Endothelial cell of umbilical vein (primary cell): ENCODE results near the gene TTLL10. TPM values are rescaled to one million over a fixed set of nuclear protein-coding genes. Genes with fewer than 3 reads are reported as not detected.

Experiments used
- BruUV-seq: library from RNA; stranded (reverse); fragments of 400-500 nt; replicated peaks from 2 replicates; lab custom pipeline; 2021; lab: Mats Ljungman, UMichigan
- CTCF ChIA-PET: fragments of 300-600, 350-600 bp; sonication (Branson Sonifier 250); formaldehyde crosslinking; loops from one replicate; lab custom pipeline; 2021; ENCODE audit warnings: antibody characterized with exemption, inconsistent platforms; lab: Charles Lee
- POLR2A ChIA-PET: fragments of 300-600, 350-600 bp; sonication (Branson Sonifier 250); formaldehyde crosslinking; loops from one replicate; lab custom pipeline; 2021; ENCODE audit warnings: antibody characterized with exemption, inconsistent platforms; lab: Charles Lee
- DNase-seq: peaks from one replicate; pipeline ENCODE4 v3.0.0-alpha.2; 2011; ENCODE audit warnings: low read depth, low spot score
- FAIRE-seq: peaks from 2 replicates; lab custom pipeline; 2011; peaks lifted over from hg19 to GRCh38; lab: Jason Lieb, UNC
- H2AFZ ChIP-seq: 2 replicates; pipeline ENCODE4 v1.6.0; 2012; ENCODE audit warnings: low read depth, low read length, control low read depth, inconsistent platforms
- H3K27ac ChIP-seq: 2 replicates; pipeline ENCODE4 v1.5.1; 2011; ENCODE audit warnings: low read depth, mild to moderate bottlenecking, control low read depth, low read length, moderate library complexity; ENCODE audit not compliant: insufficient read depth
- H3K27me3 ChIP-seq, 2 experiments: 2 replicates each; pipeline versions ENCODE4 v1.6.0 to v1.6.1; 2011; ENCODE audit warnings: low read length in 2 of 2, mixed read lengths in 1 of 2; ENCODE audit not compliant: control insufficient read depth in 2 of 2, insufficient read depth in 2 of 2
- H3K36me3 ChIP-seq, 2 experiments: 2 replicates in 1 of 2; 3 replicates in 1 of 2; pipeline ENCODE4 v1.5.1; 2011; ENCODE audit warnings: low read length in 2 of 2, mild to moderate bottlenecking in 1 of 2, moderate library complexity in 1 of 2; ENCODE audit not compliant: control insufficient read depth in 2 of 2, insufficient read depth in 2 of 2; ENCODE audit errors: extremely low read depth in 1 of 2
- H3K4me1 ChIP-seq: 3 replicates; pipeline ENCODE4 v1.5.1; 2011; ENCODE audit warnings: mild to moderate bottlenecking, low read length; ENCODE audit not compliant: control insufficient read depth, insufficient read depth; ENCODE audit errors: extremely low read depth
- H3K4me2 ChIP-seq: 2 replicates; pipeline ENCODE4 v1.6.1; 2011; ENCODE audit warnings: low read length, control low read depth, mixed read lengths; ENCODE audit not compliant: insufficient read depth
- H3K4me3 ChIP-seq, 3 experiments: fragments of 200-600 bp in 1 of 3; sonication (generic), shearing (Covaris generic) in 1 of 3; replicated peaks in 1 of 3; 2 replicates each; pipeline ENCODE4 v1.5.1; 2011 to 2016; ENCODE audit warnings: control low read depth in 3 of 3, low read length in 3 of 3, mild to moderate bottlenecking in 2 of 3, inconsistent platforms in 1 of 3, low read depth in 1 of 3, moderate library complexity in 1 of 3; ENCODE audit not compliant: insufficient read depth in 1 of 3
- H3K79me2 ChIP-seq: 2 replicates; pipeline ENCODE4 v1.6.0; 2012; ENCODE audit warnings: low read length, inconsistent platforms; ENCODE audit not compliant: control insufficient read depth, insufficient read depth
- H3K9ac ChIP-seq: replicated peaks from 2 replicates; pipeline ENCODE3; 2011; ENCODE audit warnings: low read length, control low read depth; ENCODE audit not compliant: insufficient read depth; ENCODE audit errors: extremely low read depth
- H3K9me1 ChIP-seq: replicated peaks from 3 replicates; pipeline ENCODE4 v1.6.0; 2011; ENCODE audit warnings: mild to moderate bottlenecking, low read length; ENCODE audit not compliant: control insufficient read depth, insufficient read depth; ENCODE audit errors: extremely low read depth
- H3K9me3 ChIP-seq: replicated peaks from 2 replicates; pipeline ENCODE4 v1.5.1; 2012; ENCODE audit warnings: low read length, inconsistent platforms; ENCODE audit not compliant: control insufficient read depth, insufficient read depth
- H4K20me1 ChIP-seq: replicated peaks from 2 replicates; pipeline ENCODE3; 2011; ENCODE audit warnings: mild to moderate bottlenecking, low read length; ENCODE audit not compliant: control insufficient read depth, insufficient read depth; ENCODE audit errors: extremely low read depth
- CTCF ChIP-seq, 2 donors: IDR thresholded peaks; 1 replicate in 1 of 2; 2 replicates in 1 of 2; pipeline ENCODE4 v1.5.1; 2011; ENCODE audit warnings: low read length in 2 of 2, mild to moderate bottlenecking in 2 of 2, moderate library complexity in 2 of 2, control low read depth in 1 of 2, inconsistent platforms in 1 of 2, low read depth in 1 of 2; ENCODE audit not compliant: insufficient read depth in 1 of 2; ENCODE audit errors: extremely low read depth in 1 of 2
- EZH2 ChIP-seq: IDR thresholded peaks from 2 replicates; pipeline ENCODE4 v1.6.1; 2012; ENCODE audit warnings: borderline replicate concordance, low read depth, mild to moderate bottlenecking, moderate library complexity, low read length, inconsistent platforms; ENCODE audit not compliant: severe bottlenecking
- GATA2 ChIP-seq: IDR thresholded peaks from 2 replicates; pipeline ENCODE4 v1.7.0; 2011; ENCODE audit warnings: low read depth, mild to moderate bottlenecking, moderate library complexity, mixed read lengths, low read length; ENCODE audit not compliant: insufficient read length, insufficient read depth
- JUN ChIP-seq: IDR thresholded peaks from 2 replicates; pipeline ENCODE4 v1.6.1; 2011; ENCODE audit warnings: borderline replicate concordance, low read depth; ENCODE audit not compliant: insufficient read length, insufficient read depth
- MAX ChIP-seq: IDR thresholded peaks from 2 replicates; pipeline ENCODE4 v1.6.1; 2011; ENCODE audit not compliant: insufficient read depth, insufficient read length
- MYC ChIP-seq: IDR thresholded peaks from one replicate; pipeline ENCODE4 v1.6.1; 2011; ENCODE audit warnings: mild to moderate bottlenecking, low read depth, low read length
- POLR2A ChIP-seq: IDR thresholded peaks from 2 replicates; pipeline ENCODE4 v1.6.1; 2012; ENCODE audit warnings: low read depth, mild to moderate bottlenecking, control low read depth, low read length
- POLR2AphosphoS5 ChIP-seq: IDR thresholded peaks from 2 replicates; pipeline ENCODE4 v1.6.1; 2012; ENCODE audit warnings: low read depth, mild to moderate bottlenecking, control low read depth, low read length, moderate library complexity; ENCODE audit not compliant: insufficient read depth
- dilution Hi-C: fragments of 300-500 bp; cut with MboI; formaldehyde crosslinking; loops from one replicate; pipeline ENCODE4 v1.15.0; 2019; ENCODE audit warnings: low sequenced_read_pairs; ENCODE audit not compliant: extremely low pct_ligation_motif_present
- intact Hi-C: fragments of 100-400 bp; cut with micrococcal nuclease; formaldehyde crosslinking; loops from one replicate; pipeline ENCODE4 v1.10.0; 2022
- polyA plus RNA-seq, 4 experiments: library from polyadenylated mRNA; depleted of rRNA in 3 of 4; stranded (reverse) in 3 of 4; unstranded in 1 of 4; fragments of >200 nt; gene quantifications; 2 replicates each; pipeline versions ENCODE4 v1.2.1 to v1.2.3, GENCODE V29; 2011 to 2012; ENCODE audit warnings: missing spikeins in 1 of 4
- total RNA-seq: library from RNA; stranded (reverse); gene quantifications from 2 replicates; pipeline ENCODE4 v1.2.3, GENCODE V29; 2021

The TTLL10 gene
- total and polyA plus RNA-seq, 2 donors (not counting 3 experiments of a cell fraction or from before 2014, with no cell fraction given): not detected

GRCh38 chr1:1189111-1189510, 15.4 kb downstream of the TTLL10 start:
- no peak for TF ChIP-seq GATA2
- TF ChIP-seq EZH2: no peak
- TF ChIP-seq JUN: no peak
- no peak for TF ChIP-seq CTCF (IDR thresholded peaks at IDR 0.05; ENCODE audit: extremely low read depth in 1 of 2, insufficient read depth in 1 of 2, low read depth in 1 of 2, low read length in 2 of 2)
- no peak for TF ChIP-seq POLR2AphosphoS5
- TF ChIP-seq MAX: no peak
- TF ChIP-seq POLR2A: no peak
- TF ChIP-seq MYC: no peak

More at GRCh38 chr1:1189111-1189510, 15.4 kb downstream of the TTLL10 start:
- DNase-seq: no peak
- no peak overlapping the region for H3K4me3 ChIP-seq
- H3K9ac ChIP-seq: no peak overlapping the region
- no peaks in the 10 kb centered on the region for H3K4me1 ChIP-seq
- H2AFZ ChIP-seq: no peak overlapping the region
- no TSS peak for BruUV-seq
- H4K20me1 ChIP-seq: no peaks in the 10 kb centered on the region
- intact Hi-C loops (no loop called here), dilution Hi-C loops (no loop called here)
- POLR2A ChIA-PET: no interaction called here
- no peaks in the 10 kb centered on the region for H3K36me3 ChIP-seq
- no peaks in the 10 kb centered on the region for H3K79me2 ChIP-seq
- no peak overlapping the region for H3K27ac ChIP-seq
- no peaks in the 10 kb centered on the region for H3K9me3 ChIP-seq
- H3K9me1 ChIP-seq: no peaks in the 10 kb centered on the region
- H3K4me2 ChIP-seq: no peak overlapping the region
- CTCF ChIA-PET: no interaction called here
- peaks cover 0 to 7% of the 10 kb centered on the region in 2 experiments for H3K27me3 ChIP-seq
- FAIRE-seq: no peak
